ENCODE data around the gene CD1C. TPM values are rescaled to one million over a fixed set of nuclear protein-coding genes. Genes with fewer than 3 reads are reported as not detected.
"Not testable (repeated sequence)": the region's sequence is repeated elsewhere in the genome, so short reads cannot be mapped to it uniquely, and the experiment has no call there.

Gene CD1C
- total RNA-seq, 2 donors from 2014 or later = 0.32 to 0.98 TPM

DNA sequence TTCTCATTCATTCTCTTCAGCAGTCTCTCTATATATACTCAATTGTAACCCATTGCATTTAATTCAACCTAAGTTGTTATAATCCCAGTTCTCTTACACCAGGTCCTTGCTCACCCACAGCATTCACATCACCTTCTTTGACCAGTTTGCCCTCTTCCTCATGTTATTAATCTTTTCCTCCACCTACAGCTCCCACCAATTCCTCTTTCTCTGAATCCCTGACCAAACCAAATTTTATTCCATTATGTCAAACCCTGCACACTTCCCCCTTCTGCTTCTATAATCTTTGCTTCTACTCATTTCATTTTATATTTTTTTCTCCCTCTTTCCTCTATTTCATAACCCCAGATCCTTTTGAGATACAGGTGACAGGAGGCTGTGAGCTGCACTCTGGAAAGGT, 34.1 kb upstream of the CD1C start:
- Histone ChIP-seq H3K27ac (no peak overlapping the region), H3K4me1 (no peaks in the 10 kb centered on the region), H3K4me3 (no peak overlapping the region), H3K27me3 (no peaks in the 10 kb centered on the region), H3K36me3 (no peaks in the 10 kb centered on the region), H3K9me3 (no peaks in the 10 kb centered on the region), H3K9ac (ENCODE audit: low read depth in 2 of 2, low read length in 2 of 2) (no peak overlapping the region)
- DNase-seq = no peak
- intact Hi-C loops (cut with DNase I) = no loop called here
- no peak for TF ChIP-seq CTCF (IDR thresholded peaks at IDR 0.05)

- intact Hi-C loops (cut with DNase I); H3K4me3 ChIP-seq; H3K27me3 ChIP-seq; DNase-seq; H3K36me3 ChIP-seq; H3K4me1 ChIP-seq; H3K27ac ChIP-seq; H3K9ac ChIP-seq (ENCODE audit: low read depth in 2 of 2, low read length in 2 of 2); H3K9me3 ChIP-seq: not testable (repeated sequence)
Observed at GRCh38 chr1:158256747-158257146, 33.0 kb upstream of the CD1C start.

DNA sequence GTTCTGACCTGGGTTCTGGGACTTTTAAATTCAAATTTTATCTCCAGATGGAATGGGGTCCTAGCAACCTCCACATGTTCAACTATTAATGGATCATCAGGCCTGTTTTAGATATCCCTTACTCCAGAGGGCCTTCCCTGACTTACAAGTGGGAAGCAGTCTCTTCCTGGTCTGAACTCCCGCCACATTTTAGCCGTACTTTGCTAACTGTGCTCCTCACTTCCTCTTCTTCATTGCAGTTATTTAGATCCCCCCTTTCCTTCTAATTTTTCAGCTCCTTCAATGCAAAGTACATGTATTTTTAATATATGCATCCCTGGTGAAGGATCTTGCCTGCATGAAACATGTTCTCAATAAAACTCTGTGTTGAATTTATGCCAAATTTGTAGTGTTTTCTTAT, 31.8 kb upstream of the CD1C start:
- Histone ChIP-seq H3K36me3 (no peaks in the 10 kb centered on the region), H3K27me3 (no peaks in the 10 kb centered on the region), H3K4me3 (no peak overlapping the region), H3K9me3 (no peaks in the 10 kb centered on the region), H3K27ac (no peak overlapping the region), H3K4me1 (no peaks in the 10 kb centered on the region), H3K9ac (ENCODE audit: low read depth in 2 of 2, low read length in 2 of 2) (no peak overlapping the region)
- no peak for TF ChIP-seq CTCF (IDR thresholded peaks at IDR 0.05)
- intact Hi-C loops (cut with DNase I) = no loop called here
- DNase-seq = no peak

- no peak for DNase-seq
- no peak overlapping the region for H3K4me3 ChIP-seq
- no peaks in the 10 kb centered on the region for H3K27me3 ChIP-seq
- H3K9ac ChIP-seq (ENCODE audit: low read depth in 2 of 2, low read length in 2 of 2) = no peak overlapping the region
- H3K27ac ChIP-seq = no peak overlapping the region
- no peak for TF ChIP-seq CTCF (IDR thresholded peaks at IDR 0.05)
- H3K36me3 ChIP-seq = no peaks in the 10 kb centered on the region
- H3K4me1 ChIP-seq = no peaks in the 10 kb centered on the region
- no peaks in the 10 kb centered on the region for H3K9me3 ChIP-seq
- intact Hi-C loops (cut with DNase I) = no loop called here
Observed at GRCh38 chr1:158259117-158259516, 30.6 kb upstream of the CD1C start.

- H3K9ac ChIP-seq (ENCODE audit: low read depth in 2 of 2, low read length in 2 of 2) = no peak overlapping the region
- H3K4me3 ChIP-seq = no peak overlapping the region
- no peak for DNase-seq
- H3K27me3 ChIP-seq = no peaks in the 10 kb centered on the region
- H3K27ac ChIP-seq = no peak overlapping the region
- no peaks in the 10 kb centered on the region for H3K36me3 ChIP-seq
- H3K4me1 ChIP-seq = no peaks in the 10 kb centered on the region
- intact Hi-C loops (cut with DNase I) = no loop called here
- no peak for TF ChIP-seq CTCF (IDR thresholded peaks at IDR 0.05)
- H3K9me3 ChIP-seq = no peaks in the 10 kb centered on the region
Observed at GRCh38 chr1:158272681-158273080, 17.0 kb upstream of the CD1C start.

DNA sequence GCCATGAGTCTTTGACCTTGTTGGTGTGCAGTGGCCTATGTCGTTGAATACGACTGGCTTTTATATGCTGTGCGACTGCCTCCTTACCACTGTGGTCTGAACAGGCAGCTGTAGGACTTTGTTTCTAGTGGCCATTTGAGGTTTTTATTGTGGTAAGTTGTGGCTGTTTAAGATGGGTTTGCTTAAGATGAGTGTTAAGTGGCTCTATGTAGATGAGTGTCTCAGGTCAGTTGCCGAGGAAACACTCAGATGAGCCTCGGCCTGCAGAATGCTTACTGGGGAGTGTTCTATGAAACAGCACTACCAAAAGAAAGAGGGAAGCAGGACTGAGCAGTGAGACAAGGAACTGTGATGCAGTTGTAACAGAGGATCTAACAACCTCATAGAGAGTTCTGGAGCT, 14.9 kb upstream of the CD1C start:
- DNase-seq = no peak
- Histone ChIP-seq H3K36me3 (no peaks in the 10 kb centered on the region), H3K4me3 (no peak overlapping the region), H3K27ac (no peak overlapping the region), H3K9me3 (no peaks in the 10 kb centered on the region), H3K27me3 (no peaks in the 10 kb centered on the region), H3K9ac (ENCODE audit: low read depth in 2 of 2, low read length in 2 of 2) (no peak overlapping the region), H3K4me1 (no peaks in the 10 kb centered on the region)
- no peak for TF ChIP-seq CTCF (IDR thresholded peaks at IDR 0.05)
- intact Hi-C loops (cut with DNase I) = no loop called here

GRCh38 chr1:158282421-158282820, 7.3 kb upstream of the CD1C start:
- H3K4me1 ChIP-seq; H3K36me3 ChIP-seq; H3K4me3 ChIP-seq; H3K9ac ChIP-seq (ENCODE audit: low read depth in 2 of 2, low read length in 2 of 2); H3K27ac ChIP-seq; intact Hi-C loops (cut with DNase I); H3K9me3 ChIP-seq; DNase-seq; H3K27me3 ChIP-seq: not testable (repeated sequence)
